WTC11 (cell line): ENCODE measurements around the gene CRYBB2.

Experiments
- CTCF ChIP-seq: fragments of 200-600 bp; IDR thresholded peaks from 2 replicates; pipeline ENCODE4 v1.8.0; 2022; ENCODE audit warnings: antibody characterized with exemption
- FOXK1 ChIP-seq: sonication (generic); formaldehyde crosslinking; IDR thresholded peaks from 2 replicates; pipeline ENCODE4 v1.8.0; 2022; ENCODE audit warnings: mild to moderate bottlenecking, moderate library complexity, missing genetic modification reagents
- GABPB1 ChIP-seq: sonication (generic); formaldehyde crosslinking; IDR thresholded peaks from 2 replicates; pipeline ENCODE4 v1.8.1; 2023; ENCODE audit warnings: mild to moderate bottlenecking, missing genetic modification reagents
- IRF1 ChIP-seq: sonication (generic); formaldehyde crosslinking; IDR thresholded peaks from 2 replicates; pipeline ENCODE4 v1.8.0; 2023; ENCODE audit warnings: missing genetic modification reagents
- NFYB ChIP-seq: sonication (generic); formaldehyde crosslinking; conservative IDR thresholded peaks from 2 replicates; pipeline ENCODE4 v1.8.0; 2022; ENCODE audit warnings: low read depth, missing genetic modification reagents
- SMAD3 ChIP-seq: sonication (generic); formaldehyde crosslinking; IDR thresholded peaks from 2 replicates; pipeline ENCODE4 v1.8.0; 2022; ENCODE audit warnings: missing genetic modification reagents, mild to moderate bottlenecking, borderline replicate concordance
- TP53 ChIP-seq: sonication (generic); formaldehyde crosslinking; IDR thresholded peaks from 2 replicates; pipeline ENCODE4 v1.8.1; 2023; ENCODE audit warnings: mild to moderate bottlenecking, missing genetic modification reagents
- USF2 ChIP-seq: sonication (generic); formaldehyde crosslinking; IDR thresholded peaks from 2 replicates; pipeline ENCODE4 v1.8.1; 2023; ENCODE audit warnings: mild to moderate bottlenecking, missing genetic modification reagents, moderate library complexity
- ZNF138 ChIP-seq: sonication (generic); formaldehyde crosslinking; conservative IDR thresholded peaks from 2 replicates; pipeline ENCODE4 v1.8.1; 2022; ENCODE audit warnings: mild to moderate bottlenecking, moderate library complexity, missing genetic modification reagents
- ZSCAN18 ChIP-seq: fragments of 250-450 bp; sonication (Bioruptor Pico); IDR thresholded peaks from 2 replicates; pipeline ENCODE4 v2.1.2; 2022; ENCODE audit warnings: mild to moderate bottlenecking, moderate library complexity
- TF ChIP-seq, protein P1 (sequence below): sonication (generic); formaldehyde crosslinking; IDR thresholded peaks from 2 replicates; pipeline ENCODE4 v1.8.1; 2022; ENCODE audit warnings: mild to moderate bottlenecking, moderate library complexity, missing genetic modification reagents
- TF ChIP-seq, protein P2 (sequence below): sonication (generic); formaldehyde crosslinking; IDR thresholded peaks from 2 replicates; pipeline ENCODE4 v1.8.1; 2023; ENCODE audit warnings: mild to moderate bottlenecking, moderate library complexity, missing genetic modification reagents

DNA sequence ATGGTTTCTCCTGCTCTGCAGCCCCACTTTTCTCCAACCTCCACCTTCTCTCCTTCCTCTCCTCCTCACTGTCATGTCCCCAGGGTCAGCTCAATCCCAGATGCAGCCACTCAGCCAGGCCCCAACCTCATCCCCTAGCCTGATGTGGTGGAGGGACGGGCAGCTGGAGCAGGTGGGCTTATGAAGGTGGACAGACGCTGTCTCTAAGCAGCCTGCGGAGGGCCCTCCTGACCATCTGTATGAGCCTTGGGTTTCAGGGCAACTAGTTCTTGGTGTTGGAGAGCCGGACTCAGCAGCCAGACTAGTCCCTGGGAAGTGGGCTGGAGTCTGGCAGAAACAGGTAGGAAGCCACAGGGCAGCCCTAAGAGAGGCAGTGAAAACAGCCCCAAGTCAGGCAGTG is 18.1 kb downstream of the CRYBB2 start:
- TF ChIP-seq CTCF (no peak), NFYB (no peak), ZSCAN18 (CRISPR knock-in tag) (no peak), ZNF138 (CRISPR knock-in tag) (no peak), SMAD3 (no peak), TP53 (CRISPR knock-in tag) (no peak), USF2 (no peak), FOXK1 (CRISPR knock-in tag) (no peak), GABPB1 (CRISPR knock-in tag) (no peak), IRF1 (no peak)
- TF ChIP-seq, protein P1, sequence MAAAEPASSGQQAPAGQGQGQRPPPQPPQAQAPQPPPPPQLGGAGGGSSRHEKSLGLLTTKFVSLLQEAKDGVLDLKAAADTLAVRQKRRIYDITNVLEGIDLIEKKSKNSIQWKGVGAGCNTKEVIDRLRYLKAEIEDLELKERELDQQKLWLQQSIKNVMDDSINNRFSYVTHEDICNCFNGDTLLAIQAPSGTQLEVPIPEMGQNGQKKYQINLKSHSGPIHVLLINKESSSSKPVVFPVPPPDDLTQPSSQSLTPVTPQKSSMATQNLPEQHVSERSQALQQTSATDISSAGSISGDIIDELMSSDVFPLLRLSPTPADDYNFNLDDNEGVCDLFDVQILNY (CRISPR knock-in tag) = no peak
- TF ChIP-seq, protein P2, sequence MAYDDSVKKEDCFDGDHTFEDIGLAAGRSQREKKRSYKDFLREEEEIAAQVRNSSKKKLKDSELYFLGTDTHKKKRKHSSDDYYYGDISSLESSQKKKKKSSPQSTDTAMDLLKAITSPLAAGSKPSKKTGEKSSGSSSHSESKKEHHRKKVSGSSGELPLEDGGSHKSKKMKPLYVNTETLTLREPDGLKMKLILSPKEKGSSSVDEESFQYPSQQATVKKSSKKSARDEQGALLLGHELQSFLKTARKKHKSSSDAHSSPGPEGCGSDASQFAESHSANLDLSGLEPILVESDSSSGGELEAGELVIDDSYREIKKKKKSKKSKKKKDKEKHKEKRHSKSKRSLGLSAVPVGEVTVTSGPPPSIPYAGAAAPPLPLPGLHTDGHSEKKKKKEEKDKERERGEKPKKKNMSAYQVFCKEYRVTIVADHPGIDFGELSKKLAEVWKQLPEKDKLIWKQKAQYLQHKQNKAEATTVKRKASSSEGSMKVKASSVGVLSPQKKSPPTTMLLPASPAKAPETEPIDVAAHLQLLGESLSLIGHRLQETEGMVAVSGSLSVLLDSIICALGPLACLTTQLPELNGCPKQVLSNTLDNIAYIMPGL (CRISPR knock-in tag) = no peak
